ENCODE results near the gene PC. TPM values are rescaled to one million over a fixed set of nuclear protein-coding genes. Genes with fewer than 3 reads are reported as not detected.

PC gene
- total RNA-seq, 4 donors from 2014 or later = 13.5 to 43.0 (median 27.5) TPM

- no peak overlapping the region for H3K27ac ChIP-seq
- WGBS, 2 donors = 56 to 79% methylated on average over 6 of the region's 6 CpGs
- H3K9me3 ChIP-seq = no peaks in the 10 kb centered on the region
- no peak overlapping the region for H3K4me3 ChIP-seq
- no peaks in the 10 kb centered on the region for H3K27me3 ChIP-seq
- intact Hi-C loops (cut with DNase I) = no loop called here
- H3K4me1 ChIP-seq = peaks cover 12 to 16% (median 12%) of the 10 kb centered on the region in 3 donors
- TF ChIP-seq POLR2A (IDR thresholded peaks at IDR 0.05) (no peak), CTCF (IDR thresholded peaks at IDR 0.05) (no peak)
- peaks cover 0 to 27% (median 0%) of the 10 kb centered on the region in 3 donors for H3K36me3 ChIP-seq
- no peak for DNase-seq
Observed at GRCh38 chr11:66874232-66874631, 84.0 kb downstream of the PC start.

GRCh38 chr11:66871521-66871901 is 86.7 kb downstream of the PC start:
- H3K36me3 ChIP-seq = peaks cover 0 to 48% (median 0%) of the 10 kb centered on the region in 3 donors
- TF ChIP-seq POLR2A (IDR thresholded peaks at IDR 0.05) (no peak), CTCF (IDR thresholded peaks at IDR 0.05) (no peak)
- H3K27me3 ChIP-seq = no peaks in the 10 kb centered on the region
- WGBS, 2 donors = 95 to 96% methylated on average over 3 to 7 of the region's 18 CpGs
- intact Hi-C loops (cut with DNase I) = no loop called here
- no peak overlapping the region for H3K27ac ChIP-seq
- no peak for DNase-seq
- no peak overlapping the region for H3K4me3 ChIP-seq
- peaks cover 0 to 8% (median 0%) of the 10 kb centered on the region in 3 donors for H3K4me1 ChIP-seq
- H3K9me3 ChIP-seq = no peaks in the 10 kb centered on the region

- H3K4me3 ChIP-seq = no peak overlapping the region
- H3K27ac ChIP-seq = no peak overlapping the region
- peaks cover 0 to 8% (median 0%) of the 10 kb centered on the region in 3 donors for H3K4me1 ChIP-seq
- H3K9me3 ChIP-seq = no peaks in the 10 kb centered on the region
- TF ChIP-seq POLR2A (IDR thresholded peaks at IDR 0.05) (no peak), CTCF (IDR thresholded peaks at IDR 0.05) (no peak)
- 89 to 96% methylated on average over 5 to 27 of the region's 39 CpGs for whole genome bisulfite sequencing, 2 donors
- no peaks in the 10 kb centered on the region for H3K27me3 ChIP-seq
- DNase-seq = no peak
- peaks cover 0 to 54% (median 0%) of the 10 kb centered on the region in 3 donors for H3K36me3 ChIP-seq
- intact Hi-C loops (cut with DNase I) = no loop called here
Observed at GRCh38 chr11:66870616-66871520, 87.3 kb downstream of the PC start.

- TF ChIP-seq POLR2A (IDR thresholded peaks at IDR 0.05) = no peak
- TF ChIP-seq CTCF (IDR thresholded peaks at IDR 0.05) = no peak
- no peak overlapping the region for H3K4me3 ChIP-seq
- 91% methylated on average over 9 of the region's 16 CpGs; no CpG with 5 or more reads in 1 of the 2 donors for WGBS, 2 donors
Observed at GRCh38 chr11:66870131-66870530, 88.1 kb downstream of the PC start.

GRCh38 chr11:66869567-66869870 is 88.7 kb downstream of the PC start:
- intact Hi-C loops (cut with DNase I) = no loop called here
- 83 to 89% methylated on average over 4 to 9 of the region's 9 CpGs for WGBS, 2 donors

More at GRCh38 chr11:66870131-66870530, 88.1 kb downstream of the PC start:
- H3K27me3 ChIP-seq = no peaks in the 10 kb centered on the region
- H3K9me3 ChIP-seq = no peaks in the 10 kb centered on the region
- peaks cover 0 to 59% (median 0%) of the 10 kb centered on the region in 3 donors for H3K36me3 ChIP-seq
- peaks cover 0 to 8% (median 0%) of the 10 kb centered on the region in 3 donors for H3K4me1 ChIP-seq
- DNase-seq = no peak
- no peak overlapping the region for H3K27ac ChIP-seq
- intact Hi-C loops (cut with DNase I) = no loop called here

More at GRCh38 chr11:66869567-66869870, 88.7 kb downstream of the PC start:
- H3K27me3 ChIP-seq = no peaks in the 10 kb centered on the region
- H3K36me3 ChIP-seq = peaks cover 0 to 59% (median 0%) of the 10 kb centered on the region in 3 donors
- no peaks in the 10 kb centered on the region for H3K9me3 ChIP-seq
- no peak overlapping the region for H3K4me3 ChIP-seq
- TF ChIP-seq CTCF (IDR thresholded peaks at IDR 0.05) (no peak), POLR2A (IDR thresholded peaks at IDR 0.05) (no peak)
- no peak overlapping the region for H3K27ac ChIP-seq
- DNase-seq = no peak
- H3K4me1 ChIP-seq = peaks cover 0 to 13% (median 0%) of the 10 kb centered on the region in 3 donors
